LNCaP clone FGC (cell line): ENCODE data around the gene ABHD2.
A peak's percentile ranks its signal among the peaks of the same experiment; 100 is the strongest.

Experiments
- DNase-seq: peaks from one replicate; pipeline ENCODE4 v3.0.0-alpha.2; 2011; ENCODE audit warnings: low read depth
- H3K4me3 ChIP-seq: 2 replicates; pipeline ENCODE4 v1.5.1; 2011; ENCODE audit warnings: mild to moderate bottlenecking, low read depth, low read length, control low read depth
- CTCF ChIP-seq: IDR thresholded peaks from 2 replicates; pipeline ENCODE4 v1.5.1; 2012; ENCODE audit warnings: mild to moderate bottlenecking; ENCODE audit not compliant: control insufficient read depth, insufficient read depth; ENCODE audit errors: extremely low read depth

ABHD2 gene

GRCh38 chr15:89095073-89095472, 6.8 kb downstream of the ABHD2 start:
- DNase-seq: no peak
- no peak overlapping the region for H3K4me3 ChIP-seq
- TF ChIP-seq CTCF: no peak

- TF ChIP-seq CTCF: no peak
- 0 out of 2 replicates have a peak overlapping the region, but pooled peaks have one; percentile 5 for H3K4me3 ChIP-seq
- no peak for DNase-seq
These were observed 7.3 kb downstream of the ABHD2 start for GRCh38 chr15:89095556-89095955.

GRCh38 chr15:89096664-89097063, 8.4 kb downstream of the ABHD2 start:
- no peak for TF ChIP-seq CTCF
- no peak overlapping the region; the same call in 1 of the 2 replicates for H3K4me3 ChIP-seq
- peak; percentile 98 for DNase-seq

GRCh38 chr15:89097313-89097712, 9.1 kb downstream of the ABHD2 start:
- TF ChIP-seq CTCF: no peak
- DNase-seq: no peak
- no peak overlapping the region for H3K4me3 ChIP-seq

- no peak overlapping the region for H3K4me3 ChIP-seq
- no peak for DNase-seq
- no peak for TF ChIP-seq CTCF
These were observed 10.0 kb downstream of the ABHD2 start for GRCh38 chr15:89098281-89098680.

- DNase-seq: no peak
- no peak overlapping the region for H3K4me3 ChIP-seq
- no peak for TF ChIP-seq CTCF
These were observed 11.7 kb downstream of the ABHD2 start for GRCh38 chr15:89099968-89100367.
